PC-3 (cell line): ENCODE results near the gene ADAMTS13. TPM values are rescaled to one million over a fixed set of nuclear protein-coding genes. Genes with fewer than 3 reads are reported as not detected.

Experiments used
- ATAC-seq: fragments of 200-7000 bp; cut with Tn5 transposase; 2 replicates; pipeline ENCODE4 v1.9.1; 2020; ENCODE audit warnings: mild to moderate bottlenecking, moderate library complexity
- BruUV-seq: library from RNA; stranded (reverse); fragments of 400-500 nt; replicated peaks from 2 replicates; lab custom pipeline; 2021; lab: Mats Ljungman, UMichigan
- CTCF ChIA-PET: fragments of 300-600 bp; sonication (Branson Sonifier 250); formaldehyde crosslinking; loops from one replicate; lab custom pipeline; 2022; ENCODE audit warnings: antibody characterized with exemption; lab: Charles Lee
- POLR2A ChIA-PET: fragments of 300-600 bp; sonication (Branson Sonifier 250); formaldehyde crosslinking; loops from one replicate; lab custom pipeline; 2022; ENCODE audit warnings: antibody characterized with exemption; ENCODE audit not compliant: unreplicated experiment; lab: Charles Lee
- DNase-seq: peaks from one replicate; pipeline ENCODE4 v3.0.0-alpha.2; 2015
- H2AFZ ChIP-seq: fragments of 300-600 bp; sonication (generic); 2 replicates; pipeline ENCODE4 v1.6.0; 2016; ENCODE audit warnings: antibody characterized with exemption, low read length
- H3F3A ChIP-seq: fragments of 300-600 bp; sonication (generic); one replicate; pipeline ENCODE4 v1.6.0; 2017; ENCODE audit warnings: antibody characterized with exemption, low read length, control low read depth, mild to moderate bottlenecking; ENCODE audit not compliant: unreplicated experiment
- H3K27ac ChIP-seq: fragments of 300-600 bp; sonication (generic); 2 replicates; pipeline ENCODE4 v1.5.1; 2016; ENCODE audit warnings: mild to moderate bottlenecking, low read length
- H3K27me3 ChIP-seq: fragments of 300-600 bp; sonication (generic); 2 replicates; pipeline ENCODE4 v1.6.1; 2016; ENCODE audit warnings: low read length, mixed read lengths
- H3K36me3 ChIP-seq: fragments of 300-600 bp; sonication (generic); 2 replicates; pipeline ENCODE4 v1.6.1; 2016; ENCODE audit warnings: low read depth, mixed run types, low read length, mixed read lengths
- H3K4me1 ChIP-seq: fragments of 300-600 bp; sonication (generic); 2 replicates; pipeline ENCODE4 v1.5.1; 2016; ENCODE audit warnings: low read length; ENCODE audit not compliant: insufficient read depth
- H3K4me2 ChIP-seq: fragments of 300-600 bp; sonication (generic); 2 replicates; pipeline ENCODE4 v1.6.0; 2016; ENCODE audit warnings: low read length
- H3K4me3 ChIP-seq: fragments of 300-600 bp; sonication (generic); 2 replicates; pipeline ENCODE4 v1.5.1; 2016; ENCODE audit warnings: mild to moderate bottlenecking, low read length, mixed read lengths
- H3K79me2 ChIP-seq: fragments of 300-600 bp; sonication (generic); 2 replicates; pipeline ENCODE4 v1.6.1; 2017; ENCODE audit warnings: low read length, mixed read lengths
- H3K9ac ChIP-seq: fragments of 300-600 bp; sonication (generic); 2 replicates; pipeline ENCODE4 v1.6.0; 2016; ENCODE audit warnings: mild to moderate bottlenecking, low read length
- H3K9me2 ChIP-seq: fragments of 300-600 bp; sonication (generic); replicated peaks from 2 replicates; pipeline ENCODE4 v1.6.1; 2016; ENCODE audit warnings: mixed run types, low read length, mixed read lengths
- H3K9me3 ChIP-seq: fragments of 300-600 bp; sonication (generic); 2 replicates; pipeline ENCODE4 v1.6.1; 2016; ENCODE audit warnings: low read length, mixed read lengths
- H4K20me1 ChIP-seq: fragments of 300-600 bp; sonication (generic); 2 replicates; pipeline ENCODE4 v1.6.1; 2016; ENCODE audit warnings: low read length, mixed read lengths
- CTCF ChIP-seq: fragments of 300-600 bp; sonication (generic); conservative IDR thresholded peaks from 2 replicates; pipeline ENCODE4 v1.5.1; 2017; ENCODE audit warnings: antibody characterized with exemption, low read depth, mild to moderate bottlenecking, low read length
- EZH2 ChIP-seq: fragments of 300-600 bp; sonication (generic); IDR thresholded peaks from one replicate; pipeline ENCODE4 v1.6.1; 2017; ENCODE audit warnings: antibody characterized with exemption, mild to moderate bottlenecking, low read length; ENCODE audit not compliant: unreplicated experiment
- EZH2phosphoT487 ChIP-seq: fragments of 300-600 bp; sonication (generic); IDR thresholded peaks from 2 replicates; pipeline ENCODE4 v1.6.1; 2018; ENCODE audit warnings: mild to moderate bottlenecking, antibody characterized with exemption, low read length, borderline replicate concordance
- intact Hi-C: fragments of 100-400 bp; cut with micrococcal nuclease; formaldehyde crosslinking; loops from 2 replicates; pipeline ENCODE4 v1.9.0; 2023
- total RNA-seq: library from RNA; depleted of rRNA; stranded (reverse); fragments of >200 nt; gene quantifications from 2 replicates; pipeline ENCODE4 v1.2.3, GENCODE V29; 2014

Gene ADAMTS13
- total RNA-seq, 1 experiment from 2014 or later = 0.95 TPM

GRCh38 chr9:133404454-133405002 lies 17.6 kb upstream of the ADAMTS13 start:
- Histone ChIP-seq H3K27ac (no peak overlapping the region), H3K4me3 (no peak overlapping the region), H3K27me3 (no peaks in the 10 kb centered on the region), H2AFZ (no peak overlapping the region), H3K9me3 (no peaks in the 10 kb centered on the region), H3K4me1 (no peaks in the 10 kb centered on the region), H3K9me2 (no peaks in the 10 kb centered on the region), H3K4me2 (no peak overlapping the region), H4K20me1 (no peaks in the 10 kb centered on the region), H3K79me2 (no peaks in the 10 kb centered on the region), H3K9ac (no peak overlapping the region), H3K36me3 (peaks cover 17% of the 10 kb centered on the region; the same call in 1 of the 2 replicates), H3F3A (no peaks in the 10 kb centered on the region)
- DNase-seq = no peak
- TF ChIP-seq EZH2 (no peak), EZH2phosphoT487 (no peak), CTCF (no peak)
- ChIA-PET CTCF (no interaction called here), POLR2A (no interaction called here)
- intact Hi-C loops = no loop called here
- no peak for ATAC-seq
- BruUV-seq = no TSS peak

- no peaks in the 10 kb centered on the region for H3F3A ChIP-seq
- no peaks in the 10 kb centered on the region for H3K79me2 ChIP-seq
- H3K9me2 ChIP-seq = no peaks in the 10 kb centered on the region
- H3K27me3 ChIP-seq = no peaks in the 10 kb centered on the region
- no peak overlapping the region for H3K4me2 ChIP-seq
- intact Hi-C loops = loop anchor here (1.0 kb wide), 1 partner anchor 81 kb away; no protein-coding TSS in a partner anchor
- H3K9ac ChIP-seq = no peak overlapping the region
- ATAC-seq = no peak
- POLR2A ChIA-PET = no interaction called here
- DNase-seq = no peak
- no peak overlapping the region for H3K4me3 ChIP-seq
- BruUV-seq = no TSS peak
- H4K20me1 ChIP-seq = no peaks in the 10 kb centered on the region
- TF ChIP-seq EZH2phosphoT487 (no peak), CTCF (no peak), EZH2 (no peak)
- H3K27ac ChIP-seq = no peak overlapping the region
- no peak overlapping the region for H2AFZ ChIP-seq
- H3K4me1 ChIP-seq = no peaks in the 10 kb centered on the region
- CTCF ChIA-PET = no interaction called here
- no peaks in the 10 kb centered on the region for H3K9me3 ChIP-seq
- peaks cover 17% of the 10 kb centered on the region; the same call in 1 of the 2 replicates for H3K36me3 ChIP-seq
These were observed 16.4 kb upstream of the ADAMTS13 start for GRCh38 chr9:133405508-133406438.
